Measurements from ENCODE around the gene OGFOD3.

DNA sequence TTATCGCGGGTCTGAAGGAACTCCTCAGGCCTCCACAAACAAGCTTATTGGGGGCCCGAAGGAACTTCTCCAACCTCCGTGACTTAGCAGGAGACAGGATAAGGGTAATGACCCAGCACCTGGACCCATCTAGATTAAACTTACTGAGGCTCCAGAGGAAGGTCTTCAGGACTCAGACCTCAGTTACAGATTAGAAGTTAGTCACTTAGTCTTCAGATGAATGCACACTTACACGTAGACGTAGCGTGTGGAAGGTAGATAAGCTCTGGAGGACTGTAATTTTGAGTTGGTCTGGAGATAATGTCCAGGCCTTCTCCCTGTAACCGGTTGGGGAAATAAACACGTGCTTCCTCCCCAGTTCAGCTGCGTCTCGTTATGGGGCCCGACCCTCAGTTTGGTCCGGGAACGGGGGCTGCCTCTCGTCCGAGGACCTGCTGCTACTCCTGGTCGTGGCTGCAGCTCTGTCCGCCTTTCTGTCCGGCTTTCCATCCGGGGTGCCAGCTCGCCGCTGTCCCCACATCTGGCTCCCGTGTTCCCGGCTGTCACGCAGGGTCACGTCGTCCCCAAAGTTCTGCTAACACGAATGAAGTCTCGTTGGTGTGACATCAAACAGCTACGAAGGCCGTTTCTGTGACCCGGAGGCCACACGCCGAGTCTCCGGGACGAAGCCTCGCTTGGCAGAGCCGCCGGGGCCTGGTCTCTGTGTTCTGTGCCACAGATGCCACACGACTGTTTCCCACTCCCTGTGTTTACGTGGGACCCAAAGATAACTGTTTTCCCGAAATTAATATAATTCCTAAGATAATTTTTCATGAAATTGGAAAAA lies 73.0 kb downstream of the OGFOD3 start:
- TF ChIP-seq POLR2A (IDR thresholded peaks at IDR 0.05; ENCODE audit: low read length) (no peak), GATA1 (IDR thresholded peaks at IDR 0.05; ENCODE audit: low read depth, low read length) (no peak)
